Measurements from ENCODE around the gene LRP1B.

- TF ChIP-seq CTCF (conservative IDR thresholded peaks at IDR 0.05 in 1 of 2, IDR thresholded peaks at IDR 0.05 in 1 of 2; ENCODE audit: extremely low read depth in 1 of 2, insufficient read depth in 1 of 2, low read depth in 1 of 2, low read length in 2 of 2) (no peak), EZH2 (IDR thresholded peaks at IDR 0.05; ENCODE audit: borderline replicate concordance, low read length) (no peak)
Observed at GRCh38 chr2:140639628-140640027, 1491.2 kb downstream of the LRP1B start.
